ENCODE data around the gene CCNL1.

Gene CCNL1

GRCh38 chr3:157142315-157142714 lies 17.6 kb downstream of the CCNL1 start:
- no peak for DNase-seq

- no peak for DNase-seq
Observed at GRCh38 chr3:157139938-157140534, 19.9 kb downstream of the CCNL1 start.

- DNase-seq = no peak
Observed at GRCh38 chr3:157136647-157137387, 23.1 kb downstream of the CCNL1 start.

GRCh38 chr3:157135671-157136396 lies 24.1 kb downstream of the CCNL1 start:
- DNase-seq = no peak

- no peak for DNase-seq
Observed at GRCh38 chr3:157134620-157135191, 25.2 kb downstream of the CCNL1 start.

- DNase-seq = no peak
Observed at GRCh38 chr3:157133434-157134320, 26.3 kb downstream of the CCNL1 start.

GRCh38 chr3:157132936-157133335 lies 27.0 kb downstream of the CCNL1 start:
- no peak for DNase-seq

- DNase-seq = no peak
Observed at GRCh38 chr3:157132341-157132740, 27.6 kb downstream of the CCNL1 start.

- DNase-seq = no peak
Observed at GRCh38 chr3:157131861-157132260, 28.1 kb downstream of the CCNL1 start.

GRCh38 chr3:157130467-157131251 lies 29.3 kb downstream of the CCNL1 start:
- peak; percentile 10 to 38 (median 12) for DNase-seq

- DNase-seq = no peak
Observed at GRCh38 chr3:157129803-157130466, 30.0 kb downstream of the CCNL1 start.

GRCh38 chr3:157128771-157129681 lies 30.9 kb downstream of the CCNL1 start:
- DNase-seq = no peak

- DNase-seq = peak; percentile 12 to 23 (median 13)
Observed at GRCh38 chr3:157127831-157128767, 31.8 kb downstream of the CCNL1 start.

GRCh38 chr3:157127268-157127667 lies 32.7 kb downstream of the CCNL1 start:
- DNase-seq = no peak

- no peak for DNase-seq
Observed at GRCh38 chr3:157126365-157126764, 33.6 kb downstream of the CCNL1 start.

GRCh38 chr3:157125101-157125500 lies 34.8 kb downstream of the CCNL1 start:
- no peak for DNase-seq

GRCh38 chr3:157123621-157124020 lies 36.3 kb downstream of the CCNL1 start:
- DNase-seq = no peak

GRCh38 chr3:157122832-157123427 lies 37.0 kb downstream of the CCNL1 start:
- no peak for DNase-seq

All from activated CD4-positive, CD25-positive, alpha-beta regulatory T cell (primary cell).